Hematopoietic multipotent progenitor cell treated with erythropoietin and hydrocortisone succinate and interleukin-3 and kit ligand, for 8 days (in vitro differentiated cells): ENCODE data around the gene SLC30A5.
"Not testable (repeated sequence)": the region's sequence is repeated elsewhere in the genome, so short reads cannot be mapped to it uniquely, and the experiment has no call there.

Source experiments
- DNase-seq: peaks from one replicate; pipeline ENCODE4 v3.0.0-alpha.2; 2015

SLC30A5 gene

GRCh38 chr5:69093771-69094482 is at the start of gene SLC30A5:
Gene SLC30A5 (plus strand): TSS chr5:69094014. CDS start chr5:69094256, 242 bp downstream.
- DNase-seq, result peak; percentile 100

GRCh38 chr5:69045213-69045612 is 48.6 kb upstream of the SLC30A5 start:
- not testable (repeated sequence) for DNase-seq

GRCh38 chr5:69046375-69046957 is 47.3 kb upstream of the SLC30A5 start:
- DNase-seq, result peak; percentile 67

- DNase-seq, result peak; percentile 54
Observed at GRCh38 chr5:69048230-69048629, 45.6 kb upstream of the SLC30A5 start.

- DNase-seq, result no peak
Observed at GRCh38 chr5:69049151-69049550, 44.7 kb upstream of the SLC30A5 start.

GRCh38 chr5:69049796-69050195 is 44.0 kb upstream of the SLC30A5 start:
- no peak for DNase-seq

- no peak for DNase-seq
Observed at GRCh38 chr5:69050214-69050613, 43.6 kb upstream of the SLC30A5 start.

- no peak for DNase-seq
Observed at GRCh38 chr5:69052181-69052580, 41.6 kb upstream of the SLC30A5 start.

- DNase-seq, result no peak
Observed at GRCh38 chr5:69074664-69075521, 18.9 kb upstream of the SLC30A5 start.

GRCh38 chr5:69075522-69076179 is 18.2 kb upstream of the SLC30A5 start:
- no peak for DNase-seq

- DNase-seq, result peak; percentile 22
Observed at GRCh38 chr5:69078921-69079540, 14.8 kb upstream of the SLC30A5 start.

- DNase-seq, result no peak
Observed at GRCh38 chr5:69079556-69079955, 14.3 kb upstream of the SLC30A5 start.

- peak; percentile 59 for DNase-seq
Observed at GRCh38 chr5:69083412-69083811, 10.4 kb upstream of the SLC30A5 start.

- DNase-seq, result no peak
Observed at GRCh38 chr5:69084195-69084594, 9.6 kb upstream of the SLC30A5 start.

- DNase-seq, result no peak
Observed at GRCh38 chr5:69084903-69085302, 8.9 kb upstream of the SLC30A5 start.

- DNase-seq, result no peak
Observed at GRCh38 chr5:69086206-69086605, 7.6 kb upstream of the SLC30A5 start.

GRCh38 chr5:69088006-69088405 is 5.8 kb upstream of the SLC30A5 start:
- peak; percentile 40 for DNase-seq

GRCh38 chr5:69090158-69090557 is 3.7 kb upstream of the SLC30A5 start:
- peak; percentile 81 for DNase-seq

- no peak for DNase-seq
Observed at GRCh38 chr5:69091771-69092170, 2.0 kb upstream of the SLC30A5 start.

GRCh38 chr5:69092969-69093368 is 845 bp upstream of the SLC30A5 start:
- no peak for DNase-seq

- no peak for DNase-seq
Observed at GRCh38 chr5:69099302-69099701, 5.5 kb downstream of the SLC30A5 start.

GRCh38 chr5:69103521-69103920 is 9.7 kb downstream of the SLC30A5 start:
- no peak for DNase-seq
